Activated CD4-positive, alpha-beta T cell treated with anti-CD3 and anti-CD28 coated beads, Interleukin-2, amount 50 U/mL, for 1 hour (primary cell): Measurements from ENCODE around the gene PLEKHG7.
"Not testable (repeated sequence)": the region's sequence is repeated elsewhere in the genome, so short reads cannot be mapped to it uniquely, and the experiment has no call there.

Experiments used
- DNase-seq: peaks from one replicate; pipeline ENCODE4 v3.0.0-alpha.2; 2020

PLEKHG7 gene

DNA sequence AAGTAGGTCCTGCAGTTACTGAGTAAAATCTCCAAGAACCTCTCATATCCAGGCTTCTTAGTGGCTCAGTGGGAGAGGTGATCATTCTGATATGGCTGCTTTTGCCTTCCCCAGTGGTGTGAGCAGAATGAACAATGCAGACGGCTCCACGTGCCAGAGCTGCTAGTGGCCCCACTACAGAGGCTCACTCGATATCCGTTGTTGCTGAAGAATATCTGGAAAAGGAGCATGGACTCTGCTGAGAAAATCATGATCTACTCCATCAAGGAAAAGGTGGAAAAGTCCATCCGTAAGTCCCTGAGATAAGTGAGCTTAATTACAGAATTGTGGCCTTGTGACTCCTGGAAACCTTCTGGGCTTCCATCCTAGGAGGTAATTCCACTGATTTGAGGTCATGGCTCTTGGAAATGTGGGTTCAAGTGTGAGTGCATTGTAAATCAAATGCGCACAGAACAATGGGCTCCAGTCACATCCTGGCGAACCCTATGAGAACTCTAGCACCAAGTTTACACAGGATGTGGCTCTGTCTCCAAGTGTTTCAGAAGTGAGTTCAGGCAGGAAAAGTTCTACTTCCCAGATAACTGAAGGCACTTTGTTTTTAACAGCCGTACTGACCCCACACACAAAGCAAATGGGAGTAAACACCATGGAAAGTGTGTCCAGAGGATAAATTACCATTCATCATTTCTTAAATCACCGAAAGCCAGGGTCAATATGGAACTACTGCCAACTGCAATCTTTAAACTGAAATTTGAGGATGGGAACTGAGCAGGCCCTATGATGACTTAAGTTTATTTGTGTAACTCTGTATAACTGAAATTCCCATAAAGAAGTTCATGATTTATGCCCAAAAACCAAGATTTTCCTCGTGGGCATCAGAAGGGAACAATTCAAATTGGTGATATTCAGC is 51.4 kb downstream of the PLEKHG7 start:
- no peak for DNase-seq

DNA sequence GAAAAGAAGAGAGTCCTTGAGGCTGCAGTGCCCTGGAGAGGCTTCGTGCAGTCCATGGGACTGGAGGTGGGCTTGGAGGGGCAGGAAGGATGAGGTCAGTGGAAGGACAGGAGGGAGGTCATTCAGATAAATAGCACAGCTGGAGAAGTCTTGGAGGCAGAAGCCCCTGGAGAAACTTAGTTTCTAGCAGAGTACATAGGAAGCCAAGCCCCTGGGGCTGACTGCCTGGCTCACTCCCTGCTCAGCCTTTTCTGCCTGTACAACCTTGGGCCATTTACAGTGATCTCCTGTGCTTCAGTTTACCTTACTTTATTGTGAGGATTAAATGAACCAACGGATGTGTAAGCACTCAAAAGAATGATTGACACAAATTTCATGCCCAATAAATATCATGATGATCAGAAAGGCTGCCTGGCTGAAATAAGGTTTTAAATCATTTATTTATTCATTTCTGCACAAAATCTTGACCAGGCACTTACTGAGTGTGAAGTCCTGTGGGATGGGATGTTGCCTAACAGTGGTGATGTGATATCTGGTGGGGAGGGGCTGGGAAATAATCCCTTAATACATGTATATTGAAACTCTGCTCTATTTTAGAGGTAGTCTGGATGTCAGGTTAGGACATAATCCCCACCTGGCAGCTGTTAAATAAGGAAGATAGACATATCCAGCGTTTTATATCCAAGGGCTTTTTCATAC is 54.3 kb downstream of the PLEKHG7 start:
- DNase-seq = no peak

DNA sequence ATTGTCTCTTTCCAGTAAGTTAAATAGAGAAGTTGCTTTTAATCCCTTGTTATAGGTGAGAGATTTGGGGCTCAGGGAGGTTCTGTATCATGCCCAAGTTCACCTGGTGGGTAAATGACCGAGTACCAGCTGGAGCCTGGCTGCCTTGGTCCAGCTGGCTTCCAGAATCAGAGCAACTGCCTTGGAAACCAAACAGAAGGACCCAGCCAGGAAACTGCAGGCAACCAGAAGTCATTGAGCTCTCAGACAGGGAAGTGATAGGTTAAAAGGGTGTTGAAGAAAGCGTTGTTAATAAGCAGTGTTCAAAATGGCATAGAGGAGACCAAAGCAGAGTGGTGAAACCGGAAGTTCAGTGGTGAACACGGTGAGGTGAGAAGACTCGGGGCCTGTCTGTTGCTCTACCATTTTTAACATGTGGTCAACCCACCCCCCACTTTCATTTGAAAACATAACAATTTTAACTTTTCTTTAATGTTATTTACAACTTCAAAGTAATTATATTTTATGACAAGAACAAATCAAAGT is 54.9 kb downstream of the PLEKHG7 start:
- no peak for DNase-seq

DNA sequence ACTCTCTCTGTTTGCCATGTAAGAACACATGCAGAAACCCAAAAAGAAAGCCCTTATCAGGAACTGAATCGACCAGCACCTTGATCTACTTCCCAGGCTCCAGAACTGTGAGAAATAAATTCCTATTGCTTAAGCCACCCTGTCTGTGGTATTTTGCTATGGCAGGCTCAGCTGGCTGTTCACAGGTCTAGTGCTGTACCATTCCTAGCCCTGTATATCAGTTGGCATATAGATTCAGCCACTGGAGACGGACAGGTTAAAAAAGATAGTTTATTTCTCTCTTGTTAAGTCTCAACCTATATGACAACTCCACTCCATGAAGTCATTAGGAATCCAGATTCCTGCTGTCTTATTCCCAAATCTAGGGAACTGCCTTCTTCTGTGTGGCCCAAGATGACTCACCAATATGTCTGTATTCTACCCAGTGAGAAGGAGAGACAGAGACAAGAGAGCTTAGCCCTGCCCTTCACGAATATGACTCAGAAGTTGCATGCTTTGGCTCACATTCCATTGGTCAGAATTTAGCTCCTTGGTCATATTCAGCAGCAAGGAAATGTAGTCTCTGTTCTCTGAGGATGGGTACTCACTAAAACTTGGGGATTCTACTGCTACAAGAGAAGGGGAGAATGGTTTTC is 57.0 kb downstream of the PLEKHG7 start:
- no peak for DNase-seq

DNA sequence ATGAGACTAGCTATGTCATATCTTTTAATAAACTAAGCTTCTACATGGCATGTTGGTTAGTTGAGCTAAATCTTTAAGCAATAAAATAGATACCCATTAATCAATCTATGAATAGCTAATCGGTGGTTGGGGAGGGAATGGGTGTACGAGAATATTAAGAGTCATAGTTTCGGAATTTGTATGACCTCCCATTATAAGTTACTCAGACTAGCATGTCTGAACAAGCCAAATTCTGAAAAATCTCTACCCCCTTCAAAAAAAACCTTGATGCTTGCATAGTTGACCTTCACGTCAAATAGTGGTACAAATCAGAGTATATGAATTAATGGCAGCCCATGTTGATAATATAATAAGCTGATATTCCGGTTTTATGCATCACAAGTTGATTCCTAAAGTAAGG is 60.0 kb downstream of the PLEKHG7 start:
- no peak for DNase-seq

DNA sequence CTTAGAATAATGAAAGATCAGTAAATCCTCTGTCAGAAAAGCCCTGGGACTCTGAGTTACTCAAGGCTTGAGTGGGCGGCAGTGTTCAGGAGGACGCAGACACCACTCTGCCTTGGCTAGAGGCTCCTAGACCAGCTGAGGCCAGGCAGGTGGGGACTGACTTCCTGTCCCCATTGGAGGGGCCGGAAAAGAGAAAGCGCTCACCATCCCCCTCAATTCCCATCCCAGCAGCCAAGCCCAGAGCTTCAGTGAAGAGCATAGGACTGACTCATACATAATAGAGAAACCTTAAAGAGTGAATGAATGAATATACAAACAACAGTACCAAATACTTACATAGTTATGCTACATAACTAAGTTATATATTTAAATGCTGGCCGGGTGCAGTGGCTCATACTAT is 62.0 kb downstream of the PLEKHG7 start:
- no peak for DNase-seq

DNA sequence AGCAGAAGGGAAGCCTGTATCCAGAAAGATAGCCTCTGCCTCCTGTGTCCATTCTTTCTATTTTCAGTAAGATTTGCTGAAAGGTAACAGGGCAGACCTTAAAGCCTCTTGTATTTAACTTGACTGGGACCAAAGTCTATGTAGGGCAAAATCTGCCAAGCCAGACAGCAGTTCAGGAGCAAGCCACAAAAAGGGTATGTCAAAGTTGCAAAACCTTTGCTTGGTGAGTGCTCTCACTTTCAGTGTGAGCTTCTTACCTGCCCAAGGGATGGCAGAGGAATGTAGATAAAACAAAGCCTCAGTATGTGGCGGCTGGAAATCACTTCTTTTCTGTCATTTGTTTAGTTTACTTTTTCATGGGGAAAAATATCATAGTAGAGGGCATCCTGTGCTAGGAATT is 63.1 kb downstream of the PLEKHG7 start:
- DNase-seq = no peak

DNA sequence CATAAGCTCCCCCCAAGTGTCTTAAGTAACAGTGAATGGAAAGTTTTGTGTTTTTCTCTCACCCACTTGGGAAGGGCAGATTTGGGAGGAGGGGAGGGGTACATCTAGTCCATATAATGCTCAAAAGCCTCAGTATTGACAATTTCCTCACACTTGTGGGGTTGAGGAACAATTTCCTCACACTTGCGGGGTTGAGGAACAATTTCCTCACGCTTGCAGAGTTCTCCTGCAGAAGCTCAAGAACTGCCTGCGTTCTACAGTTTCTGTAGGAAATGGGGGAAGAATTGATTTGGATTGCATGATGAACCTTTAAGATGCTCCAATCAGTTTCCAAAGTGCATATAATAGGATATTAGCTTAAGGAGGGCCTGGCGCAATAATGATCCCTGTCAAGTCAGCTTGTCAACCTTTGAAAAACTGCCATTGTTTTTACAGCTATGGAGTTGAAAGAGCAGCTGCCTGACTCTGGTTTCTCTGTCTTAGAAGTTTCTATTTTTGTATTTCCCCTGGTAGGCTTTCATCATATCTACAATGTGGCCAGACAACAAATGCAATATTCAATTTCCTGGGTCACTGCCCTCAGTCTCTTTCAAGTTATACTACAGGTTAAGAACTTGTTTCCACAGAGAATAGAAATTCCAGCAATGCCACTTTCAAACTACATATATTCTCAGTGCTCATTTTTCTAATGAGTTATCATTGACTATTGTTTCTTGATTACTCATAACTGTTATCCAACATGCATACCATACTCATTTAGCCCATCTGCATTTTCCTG is 66.5 kb downstream of the PLEKHG7 start:
- DNase-seq = no peak

DNA sequence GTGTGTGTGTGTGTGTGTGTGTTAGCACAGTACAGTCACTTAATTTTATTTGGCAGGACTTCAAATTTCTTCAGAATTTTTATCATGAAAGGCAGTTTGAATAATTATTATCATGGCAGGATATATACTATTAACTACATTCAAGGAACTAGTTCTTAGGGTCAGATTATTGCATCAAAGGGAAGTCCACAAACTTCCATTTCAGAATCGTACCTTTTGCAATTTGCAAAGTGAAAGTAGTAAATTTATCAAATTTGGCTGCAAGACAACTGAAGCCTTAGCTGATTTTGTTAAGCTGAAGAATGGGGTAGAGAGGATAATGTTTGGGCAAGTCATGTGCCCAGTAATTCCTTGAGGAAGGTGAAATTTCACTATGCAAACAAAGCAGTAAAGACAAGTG is 68.2 kb downstream of the PLEKHG7 start:
- no peak for DNase-seq

DNA sequence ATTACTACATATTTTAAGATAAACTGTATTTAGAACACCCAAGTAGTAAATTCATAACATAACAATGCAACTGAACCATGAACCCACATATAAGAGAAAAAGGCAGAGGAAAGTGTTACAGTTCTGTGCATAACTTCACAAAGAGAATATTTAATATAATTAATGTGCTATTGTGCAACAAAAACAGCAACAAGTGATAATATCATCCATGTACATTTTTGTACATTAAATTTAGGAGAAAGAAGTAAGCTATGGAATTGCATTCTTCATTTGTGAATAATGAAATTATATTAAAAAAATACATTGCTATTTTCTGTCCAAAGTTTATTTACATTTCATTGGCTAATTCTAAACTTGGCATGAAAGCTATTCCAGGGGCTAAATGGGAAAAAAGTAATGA is 72.6 kb downstream of the PLEKHG7 start:
- no peak for DNase-seq

DNA sequence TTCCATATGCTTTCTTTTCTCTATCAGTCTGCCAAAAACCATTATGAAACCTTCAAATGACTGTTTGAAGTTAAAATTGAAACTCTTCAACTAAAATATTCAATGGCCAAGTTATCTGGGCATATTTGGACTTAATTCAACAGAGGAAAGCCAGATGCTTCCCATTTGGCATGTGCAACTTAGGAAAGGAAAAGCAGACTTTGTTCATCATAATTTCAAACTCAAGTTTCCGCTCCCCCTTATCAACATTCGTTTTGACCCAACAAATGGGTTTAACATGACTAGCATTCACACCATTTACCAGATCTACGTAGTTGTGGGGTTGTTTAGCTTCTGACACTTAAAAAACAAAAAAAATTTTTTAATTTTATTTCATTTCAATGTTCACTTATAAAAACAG is 75.7 kb downstream of the PLEKHG7 start:
- DNase-seq = no peak

DNA sequence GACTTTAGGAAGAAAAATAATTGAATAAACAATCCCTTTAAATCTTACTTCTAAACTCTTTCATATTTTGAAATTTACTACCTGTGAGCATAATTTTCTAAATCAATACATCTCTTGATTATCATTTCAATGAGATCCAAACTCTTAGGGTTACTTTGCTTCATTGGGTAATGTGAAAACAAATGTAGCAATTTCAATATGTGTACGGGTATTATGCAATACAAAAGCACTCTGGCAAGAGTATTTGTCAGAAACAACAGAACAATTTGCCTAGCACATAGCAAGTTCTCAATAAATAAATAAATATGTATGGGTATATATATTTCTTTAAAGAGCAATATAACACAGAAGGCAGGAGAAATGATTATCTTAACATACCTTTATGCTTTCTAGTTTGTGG is 77.1 kb downstream of the PLEKHG7 start:
- DNase-seq = no peak

DNA sequence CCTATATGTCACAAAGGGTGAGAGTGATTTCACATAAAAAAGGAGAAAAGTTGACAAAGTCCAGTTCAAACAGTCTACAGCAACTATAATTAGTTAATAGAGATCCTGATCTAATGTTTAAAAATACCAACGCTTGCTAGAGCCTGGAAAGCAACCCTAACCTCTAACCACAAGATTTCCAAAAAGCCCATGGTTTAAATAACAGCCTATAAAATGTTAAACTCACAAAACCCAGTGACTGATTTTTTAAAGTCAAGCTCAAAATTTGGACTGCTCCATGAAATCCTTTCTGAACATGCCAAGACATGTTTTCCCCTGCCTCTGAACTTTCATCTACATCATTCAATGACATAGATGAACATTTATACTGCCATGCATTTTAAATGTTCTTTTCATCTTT is 81.6 kb downstream of the PLEKHG7 start:
- DNase-seq = no peak

DNA sequence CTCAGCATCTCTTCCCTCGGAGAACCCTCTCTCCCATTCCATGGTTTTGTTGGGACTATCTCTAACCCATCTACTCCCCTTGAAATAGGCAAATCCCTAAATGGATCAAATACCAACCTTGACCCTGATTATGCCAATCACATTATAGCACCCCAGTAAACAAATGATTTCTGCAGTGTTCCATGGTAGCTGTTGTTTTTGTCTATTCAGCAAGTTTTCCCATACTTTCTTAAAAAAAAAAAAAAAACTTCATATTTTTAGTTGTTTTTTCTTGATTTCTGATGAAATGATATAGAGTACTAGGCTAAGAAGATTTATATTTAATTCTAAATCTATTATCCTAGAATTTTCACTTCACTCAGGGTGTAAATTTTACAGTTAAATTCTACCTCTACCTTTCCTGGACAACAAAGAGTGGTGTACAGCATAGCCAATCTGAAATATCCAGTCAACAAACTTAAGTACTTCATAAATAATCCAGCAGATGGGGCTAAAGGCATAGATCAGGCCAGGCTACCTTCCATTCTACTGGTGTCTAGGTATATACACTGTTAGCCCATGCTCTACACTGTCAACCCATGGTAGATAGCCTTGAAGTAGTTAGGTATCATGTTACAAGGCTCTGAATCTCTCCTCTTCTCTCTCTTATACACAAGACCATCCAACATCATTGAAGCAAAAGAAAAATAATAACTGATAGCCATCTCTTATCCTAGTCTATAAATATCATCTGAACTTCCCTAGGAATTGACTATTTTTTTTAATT is 82.2 kb downstream of the PLEKHG7 start:
- DNase-seq = no peak

DNA sequence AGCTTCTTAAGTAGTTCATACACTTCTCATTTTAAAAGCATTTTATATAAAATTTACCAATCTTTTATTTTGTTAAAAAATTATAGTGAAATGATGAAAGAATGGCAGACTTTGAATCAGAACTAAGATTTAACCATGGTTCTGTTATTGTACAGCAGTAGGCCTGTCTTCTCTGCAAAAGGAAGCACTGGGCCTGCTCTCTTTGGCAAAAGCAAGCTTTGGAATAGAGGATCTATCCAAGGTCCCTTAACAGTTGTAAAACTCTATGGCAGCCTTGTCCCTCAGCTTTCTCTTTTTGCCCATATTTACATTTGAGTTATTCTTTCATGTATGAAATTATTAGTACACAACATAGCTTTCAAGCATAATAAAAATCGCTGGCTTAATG is 82.8 kb downstream of the PLEKHG7 start:
- no peak for DNase-seq

DNA sequence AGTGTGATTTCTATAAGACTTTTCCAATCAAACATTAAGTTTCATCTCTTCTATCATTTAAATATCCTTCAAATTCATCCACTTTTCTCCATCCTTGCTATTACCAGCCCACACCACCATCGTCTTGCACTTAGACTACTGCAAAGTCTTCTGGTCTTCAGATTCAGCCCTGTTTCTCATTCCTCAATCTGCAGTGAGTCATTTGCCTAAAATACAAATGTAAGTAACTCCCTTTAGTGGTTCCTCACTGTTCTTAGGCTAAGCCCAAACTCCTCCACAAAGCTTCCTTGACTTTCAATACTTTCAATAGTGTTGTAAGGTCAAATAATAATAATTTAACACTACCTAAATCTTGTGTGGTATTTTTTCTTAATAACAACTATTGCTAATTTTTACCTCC is 83.3 kb downstream of the PLEKHG7 start:
- no peak for DNase-seq

DNA sequence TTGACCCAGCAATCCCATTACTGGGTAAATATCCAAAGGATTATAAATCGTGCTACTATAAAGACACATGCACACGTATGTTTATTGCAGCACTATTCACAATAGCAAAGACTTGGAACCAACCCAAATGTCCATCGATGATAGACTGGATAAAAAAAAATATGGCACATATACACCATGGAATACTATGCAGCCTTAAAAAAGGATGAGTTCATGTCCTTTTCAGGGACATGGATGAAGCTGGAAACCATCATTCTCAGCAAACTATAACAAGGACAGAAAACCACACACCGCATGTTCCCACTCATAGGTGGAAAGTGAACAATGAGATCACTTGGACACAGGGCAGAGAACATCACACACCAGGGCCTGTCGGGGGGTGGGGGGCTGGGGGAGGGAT is 91.6 kb downstream of the PLEKHG7 start:
- not testable (repeated sequence) for DNase-seq

DNA sequence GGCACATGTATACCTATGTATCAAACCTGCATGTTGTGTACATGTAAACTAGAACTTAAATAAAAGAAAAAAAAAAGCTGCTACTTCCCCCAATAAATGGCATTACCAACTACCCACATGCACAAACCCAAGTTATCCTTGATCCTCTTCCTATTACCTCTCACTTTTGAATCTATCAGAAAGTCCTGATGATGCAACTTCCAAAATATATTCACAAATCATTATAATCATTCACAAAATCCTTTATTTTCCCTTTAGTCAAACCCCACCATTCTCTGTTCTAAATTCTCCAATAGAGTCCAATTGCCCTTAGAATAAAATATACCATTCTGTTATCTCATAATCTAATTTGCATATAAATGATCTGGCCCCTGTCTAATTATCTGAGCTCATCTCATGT is 92.0 kb downstream of the PLEKHG7 start:
- no peak for DNase-seq

DNA sequence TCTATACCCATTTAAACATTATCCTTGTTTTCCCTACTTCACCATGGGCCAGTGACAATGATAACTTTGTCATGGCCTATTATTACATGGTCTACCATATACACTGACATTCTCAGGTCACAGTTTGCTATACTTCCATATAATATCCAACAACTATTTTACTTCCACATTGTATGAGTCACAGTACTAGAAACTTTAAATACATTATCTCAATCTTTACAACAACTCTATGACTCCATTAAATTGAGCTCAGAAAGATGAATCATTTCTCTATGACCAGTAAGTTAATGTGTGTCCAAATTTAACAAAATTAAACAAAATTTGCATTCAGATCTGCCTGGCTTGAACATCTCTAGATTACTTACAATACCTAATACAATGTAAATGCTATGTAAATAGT is 93.9 kb downstream of the PLEKHG7 start:
- no peak for DNase-seq

DNA sequence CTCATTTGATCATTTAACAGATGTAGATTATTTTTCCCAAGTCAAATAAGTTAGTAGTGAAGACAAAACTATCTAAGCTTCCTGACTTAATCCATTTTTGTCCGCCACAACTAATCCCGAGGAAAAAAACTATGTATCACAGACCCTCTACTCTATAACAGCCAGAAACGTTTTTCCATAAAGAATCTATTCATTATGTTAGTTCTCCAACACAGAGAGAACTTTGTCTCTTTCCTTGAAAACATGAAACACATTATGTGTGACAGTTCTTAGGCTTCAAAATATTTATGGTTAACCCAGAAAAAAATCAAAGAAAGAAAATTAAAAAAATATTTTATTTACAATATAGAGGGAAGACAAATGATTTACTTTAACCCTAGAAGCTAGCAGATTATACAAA is 100.1 kb downstream of the PLEKHG7 start:
- no peak for DNase-seq

DNA sequence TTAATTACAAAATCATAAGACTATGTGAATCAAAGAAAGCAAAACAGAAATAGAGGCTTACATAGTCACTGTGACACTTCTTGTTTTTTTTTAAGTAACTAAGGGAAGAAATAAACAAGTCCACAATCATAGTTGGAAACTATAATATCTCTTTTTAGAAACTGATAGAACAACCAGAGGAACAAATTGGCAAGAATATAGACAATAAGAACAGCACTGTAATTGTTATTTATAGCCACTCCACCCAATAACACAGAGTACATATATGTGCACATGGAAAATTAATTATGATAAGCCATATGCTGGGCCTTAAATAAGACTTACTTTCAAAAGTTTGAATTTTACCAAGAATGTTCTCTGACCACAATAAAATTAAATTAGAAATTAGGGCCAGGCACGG is 101.1 kb downstream of the PLEKHG7 start:
- no peak for DNase-seq

DNA sequence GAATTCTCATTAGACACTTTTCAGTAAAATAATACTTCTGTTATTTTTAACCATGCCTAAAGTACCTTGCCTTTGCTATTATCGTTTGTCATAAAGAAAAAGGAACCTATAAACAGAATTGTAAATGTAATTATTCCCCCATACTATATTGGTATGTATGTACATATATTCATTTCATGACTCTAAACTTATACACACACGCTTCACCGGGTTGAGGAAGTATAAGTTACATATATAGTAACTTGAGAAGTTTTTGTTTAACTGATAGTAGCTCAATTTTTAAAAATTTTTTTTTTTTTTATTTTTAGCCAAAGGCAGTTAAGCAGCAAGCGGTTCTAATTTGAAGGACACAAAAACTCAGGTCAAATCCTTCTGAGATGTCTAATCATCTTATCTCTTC is 107.6 kb downstream of the PLEKHG7 start:
- no peak for DNase-seq
